Uterus (tissue), 2 donors: Measurements from ENCODE around the gene OR8S1.
"Not testable (repeated sequence)": the region's sequence is repeated elsewhere in the genome, so short reads cannot be mapped to it uniquely, and the experiment has no call there.

Source experiments
- POLR2A ChIP-seq, 2 donors: fragments of 450-650 bp; IDR thresholded peaks; one replicate each; pipeline ENCODE4 v1.6.1; 2016; ENCODE audit warnings: antibody characterized with exemption in 2 of 2, mild to moderate bottlenecking in 1 of 2, moderate library complexity in 1 of 2
- TF ChIP-seq, protein P1 (sequence below), 4 experiments: fragments of 200-600 bp in 2 of 4; fragments of 450-650 bp in 2 of 4; sonication (generic) in 2 of 4; IDR thresholded peaks; one replicate each; pipeline ENCODE4 v1.5.1; 2016 to 2019; ENCODE audit warnings: antibody characterized with exemption in 4 of 4, mild to moderate bottlenecking in 2 of 4, moderate library complexity in 1 of 4

DNA sequence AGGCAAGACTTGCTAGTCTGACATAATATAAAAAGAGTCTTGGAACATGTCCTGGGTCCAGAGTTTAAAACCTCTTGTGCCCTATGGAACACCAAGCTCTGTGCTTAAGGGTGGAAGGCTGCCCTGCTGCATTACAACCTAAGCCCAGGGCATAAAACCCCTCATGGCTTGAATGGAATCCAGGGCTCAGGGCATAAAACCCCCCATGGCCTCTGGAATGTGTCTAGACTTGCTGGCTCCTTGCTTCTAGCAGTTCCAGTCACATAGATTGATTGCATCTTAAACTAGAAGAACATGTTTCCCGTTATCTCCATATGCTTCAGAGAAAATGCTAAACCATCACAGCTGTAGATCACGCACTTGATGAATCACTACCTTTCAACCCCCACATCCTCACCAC, 18.6 kb upstream of the OR8S1 start:
- TF ChIP-seq, protein P1, sequence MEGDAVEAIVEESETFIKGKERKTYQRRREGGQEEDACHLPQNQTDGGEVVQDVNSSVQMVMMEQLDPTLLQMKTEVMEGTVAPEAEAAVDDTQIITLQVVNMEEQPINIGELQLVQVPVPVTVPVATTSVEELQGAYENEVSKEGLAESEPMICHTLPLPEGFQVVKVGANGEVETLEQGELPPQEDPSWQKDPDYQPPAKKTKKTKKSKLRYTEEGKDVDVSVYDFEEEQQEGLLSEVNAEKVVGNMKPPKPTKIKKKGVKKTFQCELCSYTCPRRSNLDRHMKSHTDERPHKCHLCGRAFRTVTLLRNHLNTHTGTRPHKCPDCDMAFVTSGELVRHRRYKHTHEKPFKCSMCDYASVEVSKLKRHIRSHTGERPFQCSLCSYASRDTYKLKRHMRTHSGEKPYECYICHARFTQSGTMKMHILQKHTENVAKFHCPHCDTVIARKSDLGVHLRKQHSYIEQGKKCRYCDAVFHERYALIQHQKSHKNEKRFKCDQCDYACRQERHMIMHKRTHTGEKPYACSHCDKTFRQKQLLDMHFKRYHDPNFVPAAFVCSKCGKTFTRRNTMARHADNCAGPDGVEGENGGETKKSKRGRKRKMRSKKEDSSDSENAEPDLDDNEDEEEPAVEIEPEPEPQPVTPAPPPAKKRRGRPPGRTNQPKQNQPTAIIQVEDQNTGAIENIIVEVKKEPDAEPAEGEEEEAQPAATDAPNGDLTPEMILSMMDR (IDR thresholded peaks at IDR 0.05), result not testable (repeated sequence)
- TF ChIP-seq POLR2A (IDR thresholded peaks at IDR 0.05), result not testable (repeated sequence)
